ENCODE measurements around the gene PISD. TPM values are rescaled to one million over a fixed set of nuclear protein-coding genes. Genes with fewer than 3 reads are reported as not detected.

Gene PISD
- total RNA-seq, 1 donor from 2014 or later: 16.0 TPM

- ATAC-seq: no peak
Measured at GRCh38 chr22:31652911-31653684, 8.9 kb downstream of the PISD start.

GRCh38 chr22:31652088-31652487, 9.9 kb downstream of the PISD start:
- ATAC-seq (no peak), DNase-seq (ENCODE audit: low spot score) (no peak)

More at GRCh38 chr22:31652911-31653684, 8.9 kb downstream of the PISD start:
- DNase-seq (ENCODE audit: low spot score): no peak

- DNase-seq (ENCODE audit: low spot score) (no peak), ATAC-seq (no peak)
Measured at GRCh38 chr22:31651664-31652063, 10.4 kb downstream of the PISD start.

- DNase-seq (ENCODE audit: low spot score): no peak
- ATAC-seq: peak; percentile 55
Measured at GRCh38 chr22:31650391-31650790, 11.6 kb downstream of the PISD start.

- ATAC-seq: no peak
- no peak for DNase-seq (ENCODE audit: low spot score)
Measured at GRCh38 chr22:31647523-31648320, 14.3 kb downstream of the PISD start.

- DNase-seq (ENCODE audit: low spot score) (no peak), ATAC-seq (no peak)
Measured at GRCh38 chr22:31647066-31647465, 14.9 kb downstream of the PISD start.

GRCh38 chr22:31646186-31647019, 15.6 kb downstream of the PISD start:
- no peak for DNase-seq (ENCODE audit: low spot score)
- no peak for ATAC-seq

- DNase-seq (ENCODE audit: low spot score) (no peak), ATAC-seq (no peak)
Measured at GRCh38 chr22:31639436-31640039, 22.5 kb downstream of the PISD start.

- no peak for DNase-seq (ENCODE audit: low spot score)
- ATAC-seq: peak; percentile 3
Measured at GRCh38 chr22:31637891-31638618, 24.0 kb downstream of the PISD start.

- ATAC-seq: no peak
- DNase-seq (ENCODE audit: low spot score): no peak
Measured at GRCh38 chr22:31637447-31637890, 24.5 kb downstream of the PISD start.

- ATAC-seq (peak; percentile 79), DNase-seq (ENCODE audit: low spot score) (peak; percentile 76)
Measured at GRCh38 chr22:31635638-31636306, 26.2 kb downstream of the PISD start.

- no peak for ATAC-seq
- DNase-seq (ENCODE audit: low spot score): no peak
Measured at GRCh38 chr22:31631436-31631835, 30.6 kb downstream of the PISD start.

- ATAC-seq (peak; percentile 54), DNase-seq (ENCODE audit: low spot score) (peak; percentile 66)
Measured at GRCh38 chr22:31630331-31631329, 31.4 kb downstream of the PISD start.

- ATAC-seq (no peak), DNase-seq (ENCODE audit: low spot score) (no peak)
Measured at GRCh38 chr22:31629741-31630184, 32.3 kb downstream of the PISD start.

- ATAC-seq (no peak), DNase-seq (ENCODE audit: low spot score) (no peak)
Measured at GRCh38 chr22:31628969-31629708, 32.9 kb downstream of the PISD start.

GRCh38 chr22:31628362-31628761, 33.7 kb downstream of the PISD start:
- ATAC-seq: no peak
- DNase-seq (ENCODE audit: low spot score): no peak

GRCh38 chr22:31627223-31627731, 34.7 kb downstream of the PISD start:
- DNase-seq (ENCODE audit: low spot score): no peak

More at GRCh38 chr22:31627223-31627731, 34.7 kb downstream of the PISD start:
- no peak for ATAC-seq
